ENCODE data around the gene HOXD8.

HOXD8 gene

GRCh38 chr2:176091329-176092258 lies 37.9 kb upstream of the HOXD8 start:
- DNase-seq = no peak

- DNase-seq = no peak
Observed at GRCh38 chr2:176092270-176093144, 37.0 kb upstream of the HOXD8 start, which contains the start of gene HOXD13. TSS of gene HOXD13 (plus strand) at chr2:176092721. CDS start at chr2:176092891, 170 bp downstream.

GRCh38 chr2:176093145-176093897 lies 36.2 kb upstream of the HOXD8 start:
- no peak for DNase-seq

- no peak for DNase-seq
Observed at GRCh38 chr2:176093898-176094249, 35.6 kb upstream of the HOXD8 start.

GRCh38 chr2:176094349-176094748 lies 35.2 kb upstream of the HOXD8 start:
- no peak for DNase-seq

- DNase-seq = no peak
Observed at GRCh38 chr2:176095421-176095820, 34.1 kb upstream of the HOXD8 start.

- no peak for DNase-seq
Observed at GRCh38 chr2:176096243-176096985, 33.1 kb upstream of the HOXD8 start.

GRCh38 chr2:176096986-176097819 lies 32.3 kb upstream of the HOXD8 start:
- no peak for DNase-seq

GRCh38 chr2:176097820-176098365 lies 31.6 kb upstream of the HOXD8 start:
- no peak for DNase-seq

- no peak for DNase-seq
Observed at GRCh38 chr2:176098366-176099158, 30.9 kb upstream of the HOXD8 start.

- no peak for DNase-seq
Observed at GRCh38 chr2:176099159-176099727, 30.3 kb upstream of the HOXD8 start.

- no peak for DNase-seq
Observed at GRCh38 chr2:176099728-176100546, 29.6 kb upstream of the HOXD8 start, which contains the start of gene HOXD12. TSS of gene HOXD12 (plus strand) at chr2:176099795. CDS start at chr2:176099802, 7 bp downstream.

- DNase-seq = no peak
Observed at GRCh38 chr2:176100547-176101140, 28.9 kb upstream of the HOXD8 start.

GRCh38 chr2:176101216-176101830 lies 28.2 kb upstream of the HOXD8 start:
- DNase-seq = no peak

GRCh38 chr2:176101842-176102241 lies 27.7 kb upstream of the HOXD8 start:
- no peak for DNase-seq

GRCh38 chr2:176102309-176102866 lies 27.1 kb upstream of the HOXD8 start:
- no peak for DNase-seq

- no peak for DNase-seq
Observed at GRCh38 chr2:176103194-176103593, 26.3 kb upstream of the HOXD8 start.
